22Rv1 (cell line): Measurements from ENCODE around the gene POU3F4.

Source experiments
- H3K27ac ChIP-seq: fragments of 450-650 bp; 2 replicates; pipeline ENCODE4 v1.5.1; 2017
- CTCF ChIP-seq: fragments of 450-650 bp; IDR thresholded peaks from 2 replicates; pipeline ENCODE4 v1.5.1; 2017; ENCODE audit warnings: mild to moderate bottlenecking
- ZFX ChIP-seq: fragments of 450-650 bp; IDR thresholded peaks from 2 replicates; pipeline ENCODE4 v1.6.1; 2017; ENCODE audit warnings: antibody characterized with exemption, borderline replicate concordance

Gene POU3F4

GRCh38 chrX:83508006-83508405 is at the start of gene POU3F4:
Gene POU3F4, plus strand, starts transcription at chrX:83508290. Its CDS starts 35 bp downstream, at chrX:83508325.
- TF ChIP-seq ZFX: no peak
- TF ChIP-seq CTCF: no peak
- no peak within 1 kb of the TSS for H3K27ac ChIP-seq

DNA sequence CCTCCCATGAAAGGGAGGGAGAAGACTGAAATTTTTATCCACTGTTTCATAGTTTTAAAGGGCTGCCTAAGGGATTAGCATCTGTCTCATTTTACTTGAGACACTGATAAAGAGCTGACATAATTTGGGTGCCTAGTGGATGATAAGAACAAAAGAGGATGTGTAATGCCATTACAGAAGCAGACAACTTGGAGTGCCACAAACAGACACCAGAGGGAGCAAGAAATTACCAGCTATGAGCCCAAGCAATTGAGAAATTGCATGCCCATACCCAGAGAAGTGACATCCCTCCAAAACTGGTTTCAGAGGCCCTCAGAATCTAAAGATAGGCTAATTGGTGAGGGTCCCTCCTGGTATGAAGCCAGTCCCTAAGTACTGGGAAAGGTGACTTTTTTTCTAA is 38.5 kb upstream of the POU3F4 start:
- no peak overlapping the region for H3K27ac ChIP-seq
- TF ChIP-seq CTCF (peak; percentile 53), ZFX (no peak)

DNA sequence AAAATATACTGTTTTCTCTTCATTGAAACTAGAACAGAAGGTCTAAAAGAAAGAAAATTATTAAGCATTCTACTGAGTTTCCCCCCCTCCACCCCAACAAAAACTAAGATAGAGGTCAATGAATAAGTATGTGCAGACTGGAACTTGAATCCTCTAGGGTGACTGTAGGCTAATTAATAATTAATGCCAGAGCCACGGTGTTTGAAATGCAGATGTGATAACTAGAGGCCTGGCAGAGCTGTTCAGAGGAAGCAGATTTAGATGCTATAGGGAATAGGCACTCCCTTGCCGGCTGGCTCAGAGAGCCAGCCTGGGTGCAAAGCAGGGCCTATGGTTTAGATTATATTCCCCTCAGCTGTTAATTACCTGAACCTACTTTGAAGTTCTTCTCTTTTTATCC is 12.2 kb upstream of the POU3F4 start:
- no peak overlapping the region for H3K27ac ChIP-seq
- no peak for TF ChIP-seq ZFX
- TF ChIP-seq CTCF: no peak

GRCh38 chrX:83501003-83501402 is 7.1 kb upstream of the POU3F4 start:
- H3K27ac ChIP-seq: no peak overlapping the region
- TF ChIP-seq ZFX: no peak
- TF ChIP-seq CTCF: no peak

- H3K27ac ChIP-seq: no peak overlapping the region
- no peak for TF ChIP-seq CTCF
- TF ChIP-seq ZFX: no peak
These were observed 6.6 kb upstream of the POU3F4 start for GRCh38 chrX:83501530-83501929.

GRCh38 chrX:83504721-83505479 is 3.2 kb upstream of the POU3F4 start:
- no peak overlapping the region for H3K27ac ChIP-seq
- no peak for TF ChIP-seq CTCF
- no peak for TF ChIP-seq ZFX

GRCh38 chrX:83508526-83509253 is 600 bp downstream of the POU3F4 start:
- TF ChIP-seq ZFX (no peak), CTCF (no peak)
- no peak overlapping the region for H3K27ac ChIP-seq
